ENCODE results near the gene LIPM. TPM values are rescaled to one million over a fixed set of nuclear protein-coding genes. Genes with fewer than 3 reads are reported as not detected.
"Not testable (repeated sequence)": the region's sequence is repeated elsewhere in the genome, so short reads cannot be mapped to it uniquely, and the experiment has no call there.

Gene LIPM
- total RNA-seq, 1 donor from 2014 or later, result not detected

DNA sequence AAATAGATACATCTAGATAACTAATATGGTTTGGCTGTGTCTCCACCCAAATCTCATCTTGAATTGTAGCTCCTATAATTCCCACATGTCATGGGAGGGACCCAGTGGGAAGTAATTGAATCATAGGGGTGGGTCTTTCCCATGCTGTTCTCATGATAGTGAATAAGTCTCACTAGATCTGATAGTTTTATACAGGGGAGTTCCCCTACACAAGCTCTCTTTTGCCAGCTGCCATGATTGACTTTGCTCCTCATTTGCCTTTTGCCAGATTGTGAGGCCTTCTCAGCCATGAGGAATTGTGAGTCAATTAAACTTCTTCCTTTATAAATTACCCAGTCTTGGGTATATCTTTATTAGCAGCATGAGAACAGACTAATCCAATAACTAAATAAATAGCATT, 35.1 kb downstream of the LIPM start:
- DNase-seq (ENCODE audit: low read depth in 2 of 2), result not testable (repeated sequence)

GRCh38 chr10:88838766-88839350, 36.3 kb downstream of the LIPM start:
- DNase-seq (ENCODE audit: low read depth in 2 of 2), result no peak

GRCh38 chr10:88840104-88840503, 37.6 kb downstream of the LIPM start:
- DNase-seq (ENCODE audit: low read depth in 2 of 2), result no peak

- no peak for DNase-seq (ENCODE audit: low read depth in 2 of 2)
Observed at GRCh38 chr10:88840881-88841280, 38.4 kb downstream of the LIPM start.

GRCh38 chr10:88841316-88842111, 39.0 kb downstream of the LIPM start:
- DNase-seq (ENCODE audit: low read depth in 2 of 2), result no peak

GRCh38 chr10:88843171-88843570, 40.6 kb downstream of the LIPM start:
- DNase-seq (ENCODE audit: low read depth in 2 of 2), result no peak

GRCh38 chr10:88848499-88848898, 46.0 kb downstream of the LIPM start:
- peak; percentile 13 to 75 for DNase-seq (ENCODE audit: low read depth in 2 of 2)

DNA sequence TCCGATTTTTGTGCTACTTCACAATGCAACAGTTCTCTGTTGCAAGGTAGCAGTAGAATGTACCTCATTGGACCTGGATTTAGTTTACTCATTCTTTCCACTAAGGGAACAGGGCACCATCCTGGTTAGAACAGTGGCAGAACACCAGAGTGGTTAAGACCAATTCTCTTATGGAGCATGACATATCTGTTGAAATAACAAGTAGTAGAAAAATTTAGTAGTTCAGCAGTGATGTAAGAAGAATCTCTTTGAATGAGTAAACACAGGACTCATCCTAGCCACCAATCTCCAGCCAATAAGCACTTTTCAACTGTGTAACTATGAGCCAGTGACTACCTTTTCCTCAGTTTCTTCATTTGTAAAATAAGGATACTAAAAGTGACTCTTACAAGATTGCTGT, 46.7 kb downstream of the LIPM start:
- DNase-seq (ENCODE audit: low read depth in 2 of 2), result no peak

DNA sequence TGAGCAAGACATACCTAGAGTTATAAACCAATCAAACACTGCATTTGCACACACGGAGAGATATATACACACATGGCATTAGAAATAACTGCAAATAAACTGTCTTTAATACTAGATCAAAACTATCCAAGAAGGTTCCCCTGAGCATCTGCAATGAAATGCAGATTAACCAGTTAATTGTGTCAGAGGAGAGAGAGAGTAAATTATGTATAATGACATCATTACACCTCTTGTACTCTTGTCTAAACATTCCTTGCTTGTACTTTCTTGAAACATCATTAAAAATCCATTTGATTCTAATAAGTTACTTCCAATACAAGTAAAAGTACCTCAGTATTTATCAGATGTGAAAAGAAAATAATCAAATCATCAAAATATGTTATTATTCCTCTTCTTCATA, 48.2 kb downstream of the LIPM start:
- DNase-seq (ENCODE audit: low read depth in 2 of 2), result no peak

DNA sequence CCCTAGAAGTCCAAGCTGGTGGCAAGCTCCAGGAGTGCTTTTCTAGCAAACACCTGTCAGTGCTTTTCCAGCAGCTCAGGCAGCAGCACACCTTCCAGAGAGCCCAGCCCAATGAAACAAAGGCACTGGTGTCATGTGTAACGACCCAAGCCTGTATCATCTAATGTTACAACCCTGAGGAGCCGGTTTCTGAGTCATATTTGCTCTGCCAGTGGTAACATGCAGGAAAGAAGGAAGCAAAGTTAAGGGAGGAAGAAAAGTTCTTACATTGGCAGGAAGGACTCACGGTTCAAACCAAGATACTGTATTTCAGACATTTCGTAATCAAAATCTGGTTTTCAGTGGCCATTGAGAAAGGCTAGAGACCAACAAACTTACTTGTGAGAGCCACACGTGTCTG, 49.2 kb downstream of the LIPM start, which contains the start of gene ANKRD22:
Gene ANKRD22 (minus strand): TSS at position 139 of the 400 bp plus-strand sequence. CDS start 237 bp downstream, outside the sequence.
- no peak for DNase-seq (ENCODE audit: low read depth in 2 of 2)

DNA sequence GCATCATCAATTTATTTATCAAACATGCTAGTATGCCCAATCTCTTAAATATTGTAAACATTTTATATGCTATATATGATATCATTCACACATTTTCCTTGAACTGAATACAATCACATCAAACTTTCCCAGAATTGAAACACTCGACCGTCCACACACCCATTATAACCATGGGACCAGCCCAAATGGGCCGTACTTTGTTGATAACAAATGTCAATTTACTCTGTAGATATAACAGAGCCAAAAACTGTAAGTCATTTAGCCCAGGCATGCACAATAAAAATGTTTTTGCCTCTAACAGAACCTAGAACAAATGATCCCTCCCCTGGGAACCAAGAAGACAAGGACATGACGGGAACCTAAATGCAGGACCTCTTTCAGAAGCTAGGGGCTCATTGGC, 49.8 kb downstream of the LIPM start:
- DNase-seq (ENCODE audit: low read depth in 2 of 2), result no peak

DNA sequence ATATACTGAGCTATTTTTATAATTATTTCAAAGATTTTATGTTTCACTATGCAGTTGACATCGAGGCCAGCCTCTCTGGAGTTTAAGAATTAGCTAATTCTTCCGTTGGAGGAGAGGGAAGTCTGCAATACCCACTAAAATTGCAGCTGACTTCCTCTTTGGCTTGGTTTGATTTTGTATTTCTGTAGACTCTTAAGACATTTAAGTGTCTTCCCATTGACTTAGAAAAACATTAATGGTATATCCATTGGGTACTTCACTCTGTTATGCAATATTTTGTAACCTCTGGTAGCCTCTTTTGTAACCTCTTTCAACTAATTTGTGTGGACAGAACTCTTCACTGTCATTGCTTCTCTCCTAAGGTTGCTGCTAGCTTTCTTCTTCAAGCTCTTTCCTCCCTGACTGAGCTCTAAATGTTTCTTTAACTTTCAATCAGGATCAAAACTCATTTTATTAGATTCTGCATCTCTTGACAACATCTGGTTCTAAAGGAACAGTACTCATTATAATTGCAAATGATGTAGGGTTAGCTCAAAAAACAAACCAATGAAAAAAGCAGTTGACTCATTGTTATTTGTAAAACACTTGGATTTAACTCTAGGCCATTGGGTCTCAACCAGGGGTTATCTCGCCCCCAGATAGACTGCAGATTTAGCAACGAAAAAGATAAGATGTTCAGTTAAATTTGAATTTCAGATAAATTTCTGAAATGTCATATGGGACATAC, 50.8 kb downstream of the LIPM start:
- DNase-seq (ENCODE audit: low read depth in 2 of 2), result no peak

GRCh38 chr10:88854684-88855083, 52.2 kb downstream of the LIPM start:
- DNase-seq (ENCODE audit: low read depth in 2 of 2), result no peak

- DNase-seq (ENCODE audit: low read depth in 2 of 2), result no peak
Observed at GRCh38 chr10:88857831-88858230, 55.3 kb downstream of the LIPM start.

DNA sequence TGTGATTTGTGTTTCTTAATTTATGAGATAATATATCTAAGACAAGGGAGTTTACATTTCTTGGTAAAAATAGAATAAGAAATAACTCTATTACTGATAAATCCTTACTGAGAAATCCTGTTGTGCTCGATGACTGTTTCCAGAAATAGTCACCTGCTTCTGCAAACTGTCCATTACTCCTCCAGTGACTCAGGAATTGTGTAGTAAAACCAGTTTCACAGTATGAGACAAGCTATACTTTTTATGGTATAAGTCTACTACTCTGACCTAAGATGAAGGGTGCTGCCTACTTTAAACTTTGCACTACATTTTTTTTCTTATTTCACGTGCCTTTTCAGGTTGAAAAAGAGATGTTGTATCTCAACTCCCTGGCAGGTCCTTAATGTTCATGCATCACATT, 56.0 kb downstream of the LIPM start:
- no peak for DNase-seq (ENCODE audit: low read depth in 2 of 2)

GRCh38 chr10:88861036-88861435, 58.5 kb downstream of the LIPM start:
- DNase-seq (ENCODE audit: low read depth in 2 of 2), result no peak

GRCh38 chr10:88865281-88865876, 62.8 kb downstream of the LIPM start:
- no peak for DNase-seq (ENCODE audit: low read depth in 2 of 2)

DNA sequence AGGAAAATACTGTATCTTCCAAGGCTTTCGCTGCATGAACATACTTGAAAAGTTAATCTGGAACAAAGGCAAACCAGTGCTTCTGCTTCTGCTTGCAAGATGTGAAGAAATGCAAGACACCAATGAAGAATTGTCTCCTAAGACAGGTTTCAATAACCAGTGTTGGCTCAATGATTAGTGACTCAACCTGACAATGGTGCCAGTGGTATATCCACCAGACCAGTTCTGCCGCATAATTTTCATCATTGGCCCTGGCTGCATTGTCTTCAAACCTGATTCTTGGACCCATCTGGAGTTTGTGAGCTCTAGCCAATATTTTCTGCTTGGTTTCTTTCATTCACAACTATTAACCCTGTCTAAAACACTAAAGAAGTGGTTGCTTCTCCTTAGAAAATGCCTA, 63.9 kb downstream of the LIPM start:
- DNase-seq (ENCODE audit: low read depth in 2 of 2), result no peak

- DNase-seq (ENCODE audit: low read depth in 2 of 2), result no peak
Observed at GRCh38 chr10:88870089-88870488, 67.6 kb downstream of the LIPM start.

Data from lung microvascular endothelial cell (primary cell).